K562 (cell line): Measurements from ENCODE around the gene RNF113B. TPM values are rescaled to one million over a fixed set of nuclear protein-coding genes. Genes with fewer than 3 reads are reported as not detected.

Experiments
- CREM ChIP-seq: IDR thresholded peaks from 2 replicates; pipeline ENCODE4 v1.6.1; 2014; ENCODE audit warnings: antibody characterized with exemption, low read depth
- MXI1 ChIP-seq: IDR thresholded peaks from 2 replicates; pipeline ENCODE4 v1.6.1; 2011; ENCODE audit warnings: low read depth, mild to moderate bottlenecking, improper control_type of control experiment, low read length
- POLR2AphosphoS2 ChIP-seq: IDR thresholded peaks from 2 replicates; pipeline ENCODE4 v1.6.1; 2012; ENCODE audit warnings: low read length, improper control_type of control experiment
- RBBP5 ChIP-seq: fragments of 200-600 bp; sonication (generic); IDR thresholded peaks from 2 replicates; pipeline ENCODE4 v1.6.1; 2012; ENCODE audit warnings: borderline replicate concordance, mild to moderate bottlenecking, low read length, control low read depth, inconsistent platforms; ENCODE audit not compliant: insufficient read depth, poor library complexity, severe bottlenecking
- SMAD1 ChIP-seq: fragments of 150-350 bp; IDR thresholded peaks from 2 replicates; pipeline ENCODE4 v1.6.1; 2014; ENCODE audit warnings: low read length, low read depth; ENCODE audit not compliant: partially characterized antibody
- SMAD3 ChIP-seq: fragments of 450-650 bp; formaldehyde crosslinking; conservative IDR thresholded peaks from 2 replicates; pipeline ENCODE4 v1.4.0; 2020; ENCODE audit warnings: mild to moderate bottlenecking
- ZNF12 ChIP-seq: sonication (generic); formaldehyde crosslinking; IDR thresholded peaks from 2 replicates; pipeline ENCODE4 v1.4.0; 2020; ENCODE audit warnings: mild to moderate bottlenecking, missing genetic modification reagents
- polyA plus RNA-seq, 8 experiments: library from polyadenylated mRNA; depleted of rRNA in 4 of 8; stranded (reverse) in 5 of 8; unstranded in 3 of 8; fragments of >200 nt; fragmentation: Nextera tagmentation in 2 of 8; fragmentation: Illumina TruSeq in 1 of 8; extraction: Ambion mirVana in 2 of 8; extraction: Trizol in 1 of 8; gene quantifications; 2 replicates each; pipeline versions ENCODE4 v1.2.1 to v1.2.3, GENCODE V29; 2011 to 2014; ENCODE audit warnings: inconsistent platforms in 1 of 8, missing spikeins in 1 of 8
- total RNA-seq, 7 experiments: library from RNA; depleted of rRNA in 6 of 7; stranded (reverse); fragments of >200 nt in 6 of 7; fragmentation: Illumina TruSeq in 2 of 7; extraction: Trizol in 2 of 7; gene quantifications; 2 replicates each; pipeline versions ENCODE4 v1.2.1 to v1.2.3, GENCODE V29; 2011 to 2021; ENCODE audit warnings: low replicate concordance in 1 of 7
- TF ChIP-seq, protein P1 (sequence below): fragments of 250-450 bp; sonication (Bioruptor Pico); IDR thresholded peaks from 2 replicates; pipeline ENCODE4 v1.4.0; 2020; ENCODE audit warnings: mild to moderate bottlenecking
- TF ChIP-seq, protein P2 (sequence below): fragments of 250-450 bp; sonication (Bioruptor Pico); IDR thresholded peaks from 2 replicates; pipeline ENCODE4 v1.5.0; 2021

The RNF113B gene
- total and polyA plus RNA-seq, 9 of the 15 experiments (the other 6 are each of a cell fraction or from before 2014, with no cell fraction given), result 0.09 TPM; not detected in 8

- TF ChIP-seq, protein P1, sequence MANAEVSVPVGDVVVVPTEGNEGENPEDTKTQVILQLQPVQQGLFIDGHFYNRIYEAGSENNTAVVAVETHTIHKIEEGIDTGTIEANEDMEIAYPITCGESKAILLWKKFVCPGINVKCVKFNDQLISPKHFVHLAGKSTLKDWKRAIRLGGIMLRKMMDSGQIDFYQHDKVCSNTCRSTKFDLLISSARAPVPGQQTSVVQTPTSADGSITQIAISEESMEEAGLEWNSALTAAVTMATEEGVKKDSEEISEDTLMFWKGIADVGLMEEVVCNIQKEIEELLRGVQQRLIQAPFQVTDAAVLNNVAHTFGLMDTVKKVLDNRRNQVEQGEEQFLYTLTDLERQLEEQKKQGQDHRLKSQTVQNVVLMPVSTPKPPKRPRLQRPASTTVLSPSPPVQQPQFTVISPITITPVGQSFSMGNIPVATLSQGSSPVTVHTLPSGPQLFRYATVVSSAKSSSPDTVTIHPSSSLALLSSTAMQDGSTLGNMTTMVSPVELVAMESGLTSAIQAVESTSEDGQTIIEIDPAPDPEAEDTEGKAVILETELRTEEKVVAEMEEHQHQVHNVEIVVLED (CRISPR knock-in tag), result no peak
- TF ChIP-seq, protein P2, sequence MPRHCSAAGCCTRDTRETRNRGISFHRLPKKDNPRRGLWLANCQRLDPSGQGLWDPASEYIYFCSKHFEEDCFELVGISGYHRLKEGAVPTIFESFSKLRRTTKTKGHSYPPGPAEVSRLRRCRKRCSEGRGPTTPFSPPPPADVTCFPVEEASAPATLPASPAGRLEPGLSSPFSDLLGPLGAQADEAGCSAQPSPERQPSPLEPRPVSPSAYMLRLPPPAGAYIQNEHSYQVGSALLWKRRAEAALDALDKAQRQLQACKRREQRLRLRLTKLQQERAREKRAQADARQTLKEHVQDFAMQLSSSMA (CRISPR knock-in tag), result no peak
- TF ChIP-seq POLR2AphosphoS2 (no peak), MXI1 (no peak), ZNF12 (CRISPR knock-in tag) (no peak), SMAD1 (no peak), SMAD3 (CRISPR knock-in tag) (no peak), CREM (no peak), RBBP5 (no peak)
Observed at GRCh38 chr13:98150832-98151479, 26.1 kb downstream of the RNF113B start (continued).
